ENCODE results near the gene SH3RF2.
"Not testable (repeated sequence)": the region's sequence is repeated elsewhere in the genome, so short reads cannot be mapped to it uniquely, and the experiment has no call there.

Gene SH3RF2

GRCh38 chr5:145981589-145982571 is 45.5 kb downstream of the SH3RF2 start:
- no peak for DNase-seq

- no peak for DNase-seq
These were observed 46.4 kb downstream of the SH3RF2 start for GRCh38 chr5:145982572-145983318.

GRCh38 chr5:145983446-145983845 is 47.1 kb downstream of the SH3RF2 start:
- DNase-seq, result no peak

- no peak for DNase-seq
These were observed 47.7 kb downstream of the SH3RF2 start for GRCh38 chr5:145984072-145984471.

GRCh38 chr5:145987856-145988255 is 51.5 kb downstream of the SH3RF2 start:
- no peak for DNase-seq

- DNase-seq, result no peak
These were observed 52.6 kb downstream of the SH3RF2 start for GRCh38 chr5:145988993-145989392.

DNA sequence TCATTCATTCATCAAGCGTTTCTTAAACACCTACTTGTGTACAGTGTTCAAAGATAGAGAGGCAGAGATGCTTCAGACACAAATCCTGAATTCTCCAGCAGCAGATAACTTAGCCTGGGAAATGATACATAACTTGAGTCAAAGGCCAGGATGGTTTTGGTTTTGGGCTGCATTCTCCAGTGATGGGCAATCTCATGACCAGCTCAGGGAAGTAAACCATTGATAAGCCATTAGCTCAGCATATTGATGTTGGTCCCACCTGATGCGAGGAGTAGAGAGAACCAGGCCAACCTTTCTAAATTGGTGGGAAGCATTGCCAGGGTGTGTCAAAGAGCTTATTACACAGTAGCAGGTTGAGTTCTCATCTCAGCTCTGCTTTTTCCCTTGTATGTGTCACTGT is 53.0 kb downstream of the SH3RF2 start:
- no peak for DNase-seq

DNA sequence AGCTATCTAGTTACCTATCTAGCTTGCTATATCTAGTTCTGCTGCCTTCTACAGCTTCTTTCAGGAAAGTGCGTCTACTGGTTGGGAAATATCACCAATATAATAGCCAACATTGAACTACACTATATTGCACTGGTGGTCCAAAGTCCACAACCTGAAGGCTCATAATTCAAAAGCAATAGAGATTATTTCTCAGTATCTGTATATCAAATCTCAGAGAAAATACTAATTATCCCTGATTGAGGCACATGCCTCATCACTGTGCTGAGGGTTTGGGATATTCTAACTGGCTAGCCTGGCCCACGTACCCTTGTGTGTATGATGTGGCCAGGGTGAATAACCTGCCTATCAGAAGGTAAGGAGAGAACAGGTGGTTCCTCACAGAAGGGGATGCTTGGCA is 53.8 kb downstream of the SH3RF2 start:
- DNase-seq, result no peak

DNA sequence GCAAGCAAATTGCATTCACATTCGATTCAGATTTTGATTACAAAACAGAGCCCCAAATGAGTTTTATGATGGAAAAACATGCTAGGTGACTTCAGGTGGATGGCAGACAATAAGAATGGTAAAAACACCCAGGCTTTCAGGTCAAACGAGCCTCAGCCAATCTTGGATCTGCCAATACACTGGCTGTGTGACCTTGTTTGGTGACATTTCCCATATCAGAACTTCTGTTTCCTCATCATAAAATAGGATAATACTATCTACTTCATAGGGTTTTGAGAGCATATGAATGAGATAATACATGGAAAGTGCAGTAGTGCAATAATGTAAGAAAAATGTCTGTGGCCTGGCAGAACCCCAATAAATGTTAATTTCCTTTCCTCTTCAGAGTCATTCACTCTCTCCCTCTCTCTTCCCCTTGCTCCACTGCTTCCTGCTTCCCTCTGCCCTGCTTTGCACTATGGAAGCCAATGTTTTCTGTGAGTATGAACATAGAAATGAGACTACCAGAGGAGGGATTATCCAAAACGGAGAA is 54.7 kb downstream of the SH3RF2 start:
- no peak for DNase-seq

DNA sequence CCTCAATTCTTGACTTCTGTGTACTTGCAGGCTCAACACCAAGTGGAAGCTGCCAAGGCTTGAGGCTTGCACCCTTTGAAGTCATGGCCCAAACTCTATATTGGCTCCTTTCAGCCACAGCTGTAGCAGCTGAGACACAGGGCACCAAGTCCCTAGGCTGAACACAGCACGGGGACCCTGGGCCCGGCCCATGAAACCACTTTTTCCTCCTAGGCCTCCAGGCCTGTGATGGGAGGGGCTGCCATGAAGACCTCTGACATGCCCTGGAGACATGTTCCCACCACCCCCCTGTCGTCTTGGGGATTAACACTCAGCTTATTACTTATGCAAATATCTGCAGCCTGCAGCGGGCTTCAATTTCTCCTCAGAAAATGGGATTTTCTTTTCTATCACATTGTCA is 57.2 kb downstream of the SH3RF2 start:
- not testable (repeated sequence) for DNase-seq

- DNase-seq, result no peak
These were observed 59.8 kb downstream of the SH3RF2 start for GRCh38 chr5:145996135-145996534.

DNA sequence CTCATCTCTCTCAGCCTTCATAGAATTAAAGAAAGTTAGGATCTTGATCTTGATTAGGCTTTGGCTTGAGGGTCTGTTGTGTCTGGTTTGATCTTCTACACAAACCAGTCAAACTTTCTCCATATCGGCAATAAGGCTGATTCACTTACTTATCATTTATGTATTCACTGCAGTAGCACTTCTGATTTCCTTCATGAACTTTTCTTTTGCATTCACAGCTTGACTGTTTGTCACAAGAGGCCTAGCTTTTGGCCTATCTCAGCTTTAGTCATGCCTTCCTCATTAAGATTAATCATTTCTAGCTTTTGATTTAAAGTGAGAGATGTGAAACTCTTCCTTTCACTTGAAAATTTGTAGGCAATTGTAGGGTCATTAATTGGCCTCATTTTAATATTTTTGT is 62.8 kb downstream of the SH3RF2 start:
- no peak for DNase-seq

GRCh38 chr5:146000072-146000471 is 63.7 kb downstream of the SH3RF2 start:
- DNase-seq, result no peak

DNA sequence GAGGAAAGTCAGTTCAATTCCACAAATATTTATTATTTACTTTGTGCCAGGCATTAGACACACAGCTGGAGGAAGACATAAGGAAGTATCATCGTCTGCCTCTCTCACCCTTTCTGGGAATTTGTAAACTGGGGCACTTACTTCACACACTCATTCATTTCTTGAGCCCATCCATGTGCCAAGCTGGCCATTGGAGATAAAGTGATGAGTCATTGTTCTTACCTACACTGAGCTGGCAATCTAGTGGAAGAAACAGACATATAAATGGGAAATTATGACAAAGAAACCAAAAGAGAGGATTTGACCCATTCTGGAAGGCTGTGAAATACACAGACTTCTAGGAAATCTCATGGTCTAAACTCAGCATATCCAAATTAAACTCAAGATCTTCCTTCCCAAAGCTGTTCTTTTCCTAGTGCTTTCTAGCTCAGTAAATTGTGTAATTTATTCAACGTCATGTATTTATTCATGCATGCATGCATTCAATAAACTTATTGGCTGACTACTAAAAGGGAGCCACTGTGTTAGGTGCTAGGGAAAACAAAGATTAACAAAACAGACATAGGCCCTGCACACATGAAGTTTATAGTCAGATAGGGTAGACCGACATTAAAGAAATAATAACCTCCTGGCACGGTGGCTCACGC is 65.3 kb downstream of the SH3RF2 start:
- no peak for DNase-seq

DNA sequence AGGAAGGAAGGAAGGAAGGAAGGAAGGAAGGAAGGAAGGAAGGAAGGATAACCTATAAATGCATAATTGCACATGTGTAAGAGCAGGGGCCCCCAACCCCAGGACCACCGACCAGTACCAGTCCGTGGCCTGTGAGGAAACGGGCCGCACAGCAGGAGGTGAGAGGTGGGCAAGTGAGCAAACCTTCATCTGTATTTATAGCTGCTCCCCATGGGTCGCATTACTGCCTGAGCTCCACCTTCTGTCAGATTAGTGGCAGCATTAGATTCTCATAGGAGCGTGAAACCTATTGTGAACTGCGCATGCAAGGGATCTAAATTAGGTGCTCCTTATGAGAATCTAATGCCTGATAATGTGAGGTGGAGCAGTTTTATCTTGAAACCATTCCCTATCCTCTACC is 66.1 kb downstream of the SH3RF2 start:
- no peak for DNase-seq

GRCh38 chr5:146003852-146004251 is 67.5 kb downstream of the SH3RF2 start:
- no peak for DNase-seq

DNA sequence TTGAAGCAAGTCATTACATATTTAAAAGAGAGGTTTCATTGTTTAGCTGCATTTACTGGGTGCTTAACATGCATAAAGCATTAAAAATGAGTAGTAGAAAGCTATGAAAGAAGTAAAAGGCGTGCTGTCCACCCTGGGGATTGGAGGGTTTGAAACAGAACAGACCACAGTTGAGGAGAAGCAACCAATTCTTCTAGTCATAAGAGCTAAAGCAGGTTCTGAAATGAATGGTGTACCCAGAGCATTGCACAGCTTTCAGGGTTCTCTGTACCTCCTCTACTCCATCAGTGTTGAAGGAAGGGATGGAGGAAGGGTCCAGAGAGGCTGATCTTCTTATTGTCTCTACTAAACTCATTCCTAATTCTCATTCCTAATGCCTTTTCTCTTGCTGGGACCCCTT is 68.9 kb downstream of the SH3RF2 start:
- no peak for DNase-seq

GRCh38 chr5:146005723-146006122 is 69.3 kb downstream of the SH3RF2 start:
- no peak for DNase-seq

GRCh38 chr5:146006470-146007190 is 70.3 kb downstream of the SH3RF2 start:
- no peak for DNase-seq

DNA sequence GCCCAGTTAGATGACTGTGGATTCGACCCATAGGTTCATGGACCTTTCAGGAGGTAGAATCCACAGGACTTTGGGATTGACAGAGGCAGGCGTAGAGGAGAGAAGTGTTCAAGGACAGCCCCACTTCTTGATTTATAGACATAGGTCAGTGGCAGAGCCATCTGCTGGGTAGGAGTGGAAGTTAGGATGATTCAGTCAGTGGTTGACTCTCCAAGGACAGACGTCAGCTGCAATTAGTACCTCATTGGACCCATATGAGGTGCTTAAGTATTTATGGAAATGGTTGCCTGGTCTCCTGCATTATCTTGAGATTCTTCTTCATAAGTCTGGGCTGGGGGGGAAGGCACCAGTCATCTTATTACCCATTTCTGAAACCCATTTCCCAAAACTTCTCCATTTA is 70.9 kb downstream of the SH3RF2 start:
- DNase-seq, result no peak

DNA sequence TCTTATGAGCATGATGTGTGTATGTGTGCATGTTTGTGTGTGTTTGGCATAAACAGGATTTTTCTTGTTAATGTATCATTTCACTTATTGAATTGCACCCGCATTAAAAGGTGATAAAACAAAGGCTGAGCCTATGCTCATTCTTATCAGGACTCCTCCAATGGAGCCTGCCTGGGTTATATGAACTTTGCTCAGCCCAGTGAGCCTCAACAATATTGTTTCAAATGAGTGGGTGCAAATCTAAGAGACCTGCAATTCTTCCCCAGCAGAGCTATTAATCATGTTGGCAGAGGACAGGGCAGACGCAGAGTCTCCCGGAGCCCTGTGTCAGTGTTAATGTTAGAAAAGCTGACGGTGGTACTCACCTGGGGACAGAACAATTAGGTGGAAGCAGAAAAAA is 71.6 kb downstream of the SH3RF2 start:
- no peak for DNase-seq

DNA sequence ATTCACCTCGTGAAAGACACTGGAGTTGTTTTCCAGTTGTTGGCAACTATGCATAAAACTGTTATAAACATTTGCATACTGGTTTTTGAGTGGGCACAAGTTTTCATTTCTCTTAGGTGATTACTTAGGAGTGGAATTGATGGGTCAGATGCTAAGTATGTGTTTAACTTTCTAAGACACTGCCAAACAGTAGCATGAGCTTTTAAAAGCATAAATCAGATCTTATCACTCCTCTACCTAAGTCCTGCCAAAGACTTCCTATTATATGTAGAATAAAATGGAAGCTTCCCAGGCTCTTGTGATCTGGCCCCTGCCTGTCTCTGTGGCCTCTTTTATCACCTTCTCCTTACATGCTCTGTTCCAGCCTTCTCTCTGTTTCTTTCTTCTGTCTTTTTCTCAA is 72.6 kb downstream of the SH3RF2 start:
- no peak for DNase-seq

GRCh38 chr5:146010447-146010846 is 74.1 kb downstream of the SH3RF2 start:
- not testable (repeated sequence) for DNase-seq
